ENCODE data around the gene TRPM6.
A peak's percentile ranks its signal among the peaks of the same experiment; 100 is the strongest.

Gene TRPM6

GRCh38 chr9:74770508-74771261, 117.0 kb downstream of the TRPM6 start:
- peak; percentile 54 for DNase-seq

DNA sequence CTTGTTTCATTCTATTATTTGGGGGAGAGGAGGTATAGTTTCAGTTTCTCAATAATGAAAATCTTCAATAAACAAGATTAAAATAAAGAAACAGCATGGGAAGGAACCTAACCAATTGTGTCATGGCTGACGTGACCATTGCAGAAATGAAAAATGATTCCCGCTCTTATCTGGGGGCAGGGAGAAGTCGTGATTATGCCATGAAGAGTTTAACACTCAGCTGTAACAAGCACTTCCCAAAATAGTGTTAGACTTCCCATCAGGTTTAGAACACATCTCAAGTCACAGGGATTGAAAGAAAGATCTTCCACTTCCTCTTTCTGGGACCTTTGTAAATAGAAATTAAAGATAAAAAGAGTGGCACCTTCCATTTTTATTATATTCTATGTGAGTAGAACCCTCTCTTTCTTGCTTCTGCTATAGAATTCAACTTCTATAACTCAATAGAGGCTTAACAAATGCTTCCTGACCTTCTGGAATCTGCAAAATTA, 122.2 kb downstream of the TRPM6 start:
- no peak for DNase-seq

- no peak for DNase-seq
These were observed 124.8 kb downstream of the TRPM6 start for GRCh38 chr9:74762950-74763349.

DNA sequence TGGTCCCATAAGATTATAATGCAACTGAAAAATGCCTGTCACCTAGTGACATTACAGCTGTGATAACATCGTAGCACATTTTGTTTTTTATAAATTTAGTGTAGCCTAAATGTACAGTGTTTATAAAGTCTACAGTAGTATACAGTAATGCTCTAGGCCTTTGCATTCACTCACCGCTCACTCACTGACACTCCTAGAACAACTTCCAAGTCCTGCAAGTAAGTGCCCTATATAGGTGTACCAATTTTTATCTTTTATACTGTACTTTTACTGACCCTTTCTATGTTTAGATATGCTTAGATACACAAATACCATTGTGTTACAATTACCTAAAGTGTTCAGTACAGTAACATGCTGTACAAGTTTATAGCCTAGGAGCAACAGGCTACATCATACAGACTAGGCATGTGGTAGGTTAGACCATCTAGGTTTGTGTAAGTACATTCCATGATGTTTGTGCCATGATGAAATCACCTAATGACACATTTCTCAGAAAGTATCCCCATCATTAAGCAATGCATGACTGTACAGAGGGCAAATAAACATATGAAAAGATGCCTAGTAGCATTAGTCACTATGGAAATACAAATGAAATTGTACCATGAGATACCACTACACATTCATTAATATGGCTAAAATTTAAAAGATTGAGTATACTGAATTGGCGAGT, 127.6 kb downstream of the TRPM6 start:
- DNase-seq = no peak

DNA sequence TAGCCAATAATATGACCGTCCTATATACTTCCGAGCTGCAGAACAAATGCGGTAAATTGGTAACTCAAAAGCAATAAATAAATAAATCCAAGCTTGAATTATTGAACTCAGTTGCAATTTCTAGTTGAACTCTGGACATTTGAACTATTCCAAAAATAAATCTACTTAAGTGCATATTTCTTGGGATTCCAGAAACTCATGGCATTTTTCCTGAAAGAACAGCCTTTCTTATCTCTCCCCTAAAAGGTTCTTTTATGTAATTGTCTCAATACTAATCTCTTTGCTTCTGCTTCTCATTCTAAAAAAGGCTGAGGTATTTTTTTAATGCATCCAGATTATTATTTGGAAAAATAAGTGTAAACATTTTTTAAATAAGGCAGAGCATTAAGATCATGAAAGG, 131.7 kb downstream of the TRPM6 start:
- no peak for DNase-seq

DNA sequence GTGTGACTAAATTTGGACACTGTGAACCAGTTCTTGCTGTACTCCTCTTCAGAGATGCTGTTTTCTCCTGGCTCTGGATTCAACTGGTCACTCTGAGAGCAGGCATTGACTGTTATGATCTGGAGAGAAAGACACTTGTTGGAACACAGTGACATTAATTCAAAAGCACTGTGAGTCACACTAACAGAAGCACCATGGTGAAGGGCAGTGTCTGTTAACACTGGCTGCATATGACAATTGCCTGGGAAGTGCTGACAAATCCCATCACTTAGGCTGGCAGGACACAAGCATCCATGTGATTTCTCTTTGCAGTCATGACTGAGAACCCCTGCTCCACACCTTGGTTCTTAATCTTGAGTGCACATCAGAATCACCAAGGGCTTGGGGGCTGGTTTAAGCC, 132.4 kb downstream of the TRPM6 start:
- DNase-seq = no peak

GRCh38 chr9:74753650-74754049, 134.1 kb downstream of the TRPM6 start:
- no peak for DNase-seq

DNA sequence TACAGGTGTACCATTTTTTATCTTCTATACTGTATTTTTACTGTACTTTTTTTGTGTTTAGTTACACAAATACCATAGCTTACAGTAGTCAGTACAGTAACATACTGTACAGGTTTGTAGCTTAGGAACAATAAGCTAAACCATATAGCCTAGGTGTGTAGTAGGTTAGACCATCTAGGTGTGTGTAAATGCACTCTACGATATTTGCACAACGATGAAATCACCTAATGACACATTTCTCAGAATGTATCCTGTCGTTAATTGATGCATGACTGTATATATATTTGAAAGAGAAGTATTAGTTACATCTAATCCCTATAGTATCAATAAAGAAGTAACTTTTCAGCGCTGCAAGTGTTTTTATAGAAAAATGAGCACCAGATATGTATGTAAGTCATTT, 138.8 kb downstream of the TRPM6 start:
- DNase-seq = no peak

GRCh38 chr9:74742792-74743730, 144.7 kb downstream of the TRPM6 start:
- no peak for DNase-seq

GRCh38 chr9:74742191-74742790, 145.4 kb downstream of the TRPM6 start:
- no peak for DNase-seq

DNA sequence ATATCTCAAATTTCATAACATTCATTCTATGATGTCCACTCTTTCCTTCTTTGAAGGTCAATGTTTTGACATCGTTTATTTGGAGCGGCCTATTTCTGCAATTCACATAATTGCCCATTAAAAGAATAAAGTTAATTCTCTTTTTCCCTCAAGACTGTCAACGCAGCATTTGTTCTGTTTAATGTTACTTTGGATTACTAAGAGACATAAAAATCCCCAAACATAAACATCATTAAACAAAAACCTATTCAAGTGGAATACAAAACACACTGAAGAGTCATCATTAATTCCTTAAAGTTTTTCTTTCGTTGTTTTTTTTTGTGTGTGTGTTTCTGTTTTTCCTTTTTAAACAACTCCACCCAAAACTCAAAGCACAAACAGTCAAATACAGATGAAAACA, 151.1 kb downstream of the TRPM6 start:
- DNase-seq = no peak

DNA sequence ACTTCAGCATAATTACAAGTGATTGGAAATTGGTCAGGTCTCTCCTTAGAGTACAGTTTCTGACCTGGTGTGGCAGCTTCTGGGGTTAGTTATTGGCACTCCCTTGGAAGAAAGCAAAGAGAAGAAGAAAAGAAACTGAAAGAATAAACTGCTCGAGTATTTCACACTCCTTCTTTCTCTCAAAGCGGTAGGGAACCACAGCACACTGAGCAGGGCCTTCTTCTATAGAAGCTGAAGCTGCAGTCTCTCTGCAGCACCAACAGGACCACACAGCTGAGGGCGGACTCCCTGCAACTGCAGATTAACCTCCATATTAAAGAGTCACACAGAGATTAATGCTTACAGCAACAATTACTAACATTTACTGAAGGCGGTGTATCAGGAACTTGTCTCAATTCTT, 152.0 kb downstream of the TRPM6 start:
- no peak for DNase-seq

DNA sequence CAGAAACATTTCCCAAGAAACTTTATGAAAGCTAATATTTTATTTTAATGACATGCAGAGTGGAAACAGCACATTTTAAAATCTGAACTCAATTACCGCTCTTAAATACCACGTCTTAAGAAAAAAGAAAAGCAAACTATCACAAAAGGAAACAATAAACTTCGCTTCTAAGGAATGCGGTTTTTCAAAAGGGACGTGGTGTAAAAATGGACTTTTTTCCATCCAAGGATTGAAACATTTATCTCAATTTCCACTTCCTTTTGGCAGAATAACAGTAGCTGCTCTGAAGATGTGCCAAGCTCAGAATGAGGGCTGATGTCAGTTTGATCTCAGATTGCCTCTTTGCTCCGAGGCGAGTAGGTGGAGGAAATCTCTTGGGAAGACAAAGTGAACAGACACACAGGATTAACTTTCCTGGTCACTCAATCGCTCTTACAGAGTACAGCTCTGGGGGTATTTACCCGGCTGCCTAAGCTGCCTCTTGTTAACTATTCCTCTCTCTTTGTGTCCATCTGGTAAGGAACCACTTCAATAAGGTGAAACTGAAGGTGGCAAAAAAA, 158.5 kb downstream of the TRPM6 start:
- DNase-seq = no peak

GRCh38 chr9:74728176-74728575, 159.5 kb downstream of the TRPM6 start:
- no peak for DNase-seq

GRCh38 chr9:74726581-74726980, 161.1 kb downstream of the TRPM6 start:
- DNase-seq = no peak

GRCh38 chr9:74724317-74724716, 163.4 kb downstream of the TRPM6 start:
- DNase-seq = no peak

GRCh38 chr9:74721696-74722660, 165.7 kb downstream of the TRPM6 start:
- no peak for DNase-seq

- no peak for DNase-seq
These were observed 168.4 kb downstream of the TRPM6 start for GRCh38 chr9:74719306-74719705.

- no peak for DNase-seq
These were observed 169.0 kb downstream of the TRPM6 start for GRCh38 chr9:74718709-74719108.

DNA sequence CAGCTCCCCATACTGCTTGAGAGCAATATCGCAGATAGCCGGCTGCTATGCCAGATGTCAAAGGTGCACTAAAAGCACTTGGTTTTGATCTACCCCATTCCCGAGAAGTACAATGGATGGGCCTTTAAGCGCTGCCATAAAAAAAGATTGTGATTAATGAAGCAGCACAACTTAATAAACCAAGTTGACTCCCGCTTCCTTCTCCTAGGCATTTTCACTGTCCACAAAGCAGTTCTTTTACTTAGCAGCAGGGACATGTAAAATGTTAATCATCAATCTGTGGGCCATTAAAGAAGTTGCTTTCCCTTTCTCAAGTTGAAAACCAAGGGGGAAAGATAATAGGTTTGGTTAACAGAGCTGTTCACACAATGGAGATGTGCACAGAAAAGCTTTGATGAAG, 176.4 kb downstream of the TRPM6 start:
- DNase-seq = no peak

DNA sequence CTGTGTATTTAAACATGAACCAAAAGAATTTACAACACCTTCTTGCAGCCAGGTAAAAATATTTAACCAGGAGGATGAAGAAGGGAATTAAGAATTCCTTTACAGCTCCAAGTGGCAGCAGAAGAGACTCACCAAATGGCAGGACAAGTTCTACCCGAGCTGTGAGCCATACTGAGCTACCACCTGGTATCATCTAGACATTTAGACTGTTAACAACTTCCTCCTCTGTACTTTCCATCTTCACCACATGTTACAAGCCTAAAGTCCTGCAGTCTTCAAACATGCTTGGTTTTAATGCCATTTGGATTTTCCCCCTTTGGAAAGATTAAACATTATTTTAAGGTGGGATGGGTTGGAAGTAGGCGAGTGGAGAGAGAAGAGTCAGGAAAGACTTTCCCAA, 190.2 kb downstream of the TRPM6 start:
- DNase-seq = no peak

All from stimulated activated CD4-positive, alpha-beta T cell treated with anti-CD3 and anti-CD28 coated beads, Interleukin-1b, Interleukin-23, amount 100 ng/mL, for 48 hours (primary cell).